Measurements from ENCODE around the gene CNOT10.
"Not testable (repeated sequence)": the region's sequence is repeated elsewhere in the genome, so short reads cannot be mapped to it uniquely, and the experiment has no call there.

CNOT10 gene

DNA sequence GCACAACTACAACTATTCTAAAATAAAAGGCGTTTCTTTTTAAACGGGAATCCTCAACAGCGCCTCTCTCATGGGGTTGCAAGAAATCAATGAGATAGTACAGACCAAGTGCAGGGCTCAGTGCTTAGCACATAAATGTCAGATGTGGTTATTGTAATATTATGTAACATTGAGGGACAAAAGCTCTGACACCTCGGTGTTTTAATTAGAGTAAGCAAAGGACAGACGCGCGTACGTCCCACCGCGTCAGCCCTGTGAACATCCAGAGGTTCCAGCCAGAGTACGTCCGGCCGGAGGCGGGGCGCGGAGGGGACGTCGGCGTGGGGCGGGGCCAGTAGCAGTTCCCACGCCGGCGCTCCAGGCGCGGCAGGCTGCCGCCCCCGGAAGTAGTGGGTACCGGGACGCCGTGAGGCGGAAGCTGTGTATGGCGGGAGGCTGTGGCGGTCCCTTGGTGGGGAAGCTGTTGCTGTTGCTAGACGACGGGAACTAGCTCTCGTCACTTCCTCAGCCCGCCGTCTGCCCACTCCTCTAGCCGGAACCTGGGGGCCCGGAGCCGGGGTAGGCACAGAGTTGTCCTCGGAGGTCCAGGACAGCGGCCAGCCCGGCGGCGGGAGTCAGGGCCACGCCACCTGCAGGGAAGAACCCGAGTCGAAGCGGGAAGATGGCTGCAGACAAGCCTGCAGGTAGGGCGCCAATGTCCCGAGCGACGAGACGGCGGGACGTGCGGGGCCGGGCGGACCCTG is at the start of gene CNOT10:
Gene CNOT10 (plus strand): TSS at position 389 of the 743 bp plus-strand sequence. CDS start 273 bp downstream, at position 662.
- DNase-seq (ENCODE audit: low spot score) = peak; percentile 95

DNA sequence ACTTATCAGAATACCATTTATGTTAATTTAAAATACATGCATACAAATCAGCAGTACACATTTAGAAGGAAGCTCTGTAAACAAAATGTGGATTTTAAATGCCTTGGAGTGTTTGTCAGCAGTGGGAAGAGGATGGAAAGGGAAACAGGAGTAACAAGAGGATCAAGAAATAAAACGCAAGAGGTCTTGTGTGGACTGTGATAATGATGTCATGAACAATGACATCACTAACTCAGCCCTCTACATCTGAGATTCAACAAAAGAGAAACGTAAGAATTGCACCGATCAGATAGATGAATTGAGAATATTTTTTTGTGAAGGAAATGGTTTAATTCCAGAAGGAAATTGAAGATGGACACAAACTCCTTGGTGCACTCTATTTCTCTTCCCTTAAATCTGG is 44.0 kb upstream of the CNOT10 start:
- DNase-seq (ENCODE audit: low spot score) = no peak

DNA sequence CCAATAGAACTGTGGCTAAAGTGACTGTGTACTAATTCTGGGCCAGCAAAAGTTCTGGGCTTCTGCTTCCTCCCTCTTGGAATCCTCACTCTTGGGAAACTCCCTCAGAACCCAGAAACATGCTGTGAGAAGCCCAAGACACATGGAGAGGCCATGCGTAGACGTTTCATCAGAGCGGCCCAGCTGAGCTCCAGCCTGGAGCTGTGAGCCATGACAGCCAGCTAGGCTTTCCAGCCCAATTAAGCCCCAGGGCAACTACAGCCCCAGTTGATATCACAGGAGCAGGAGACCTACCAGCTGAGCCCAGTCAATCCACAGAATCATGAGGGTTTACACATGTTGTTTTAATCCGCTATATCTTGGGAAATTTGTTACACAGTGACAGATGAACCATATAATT is 43.6 kb upstream of the CNOT10 start:
- DNase-seq (ENCODE audit: low spot score) = no peak

DNA sequence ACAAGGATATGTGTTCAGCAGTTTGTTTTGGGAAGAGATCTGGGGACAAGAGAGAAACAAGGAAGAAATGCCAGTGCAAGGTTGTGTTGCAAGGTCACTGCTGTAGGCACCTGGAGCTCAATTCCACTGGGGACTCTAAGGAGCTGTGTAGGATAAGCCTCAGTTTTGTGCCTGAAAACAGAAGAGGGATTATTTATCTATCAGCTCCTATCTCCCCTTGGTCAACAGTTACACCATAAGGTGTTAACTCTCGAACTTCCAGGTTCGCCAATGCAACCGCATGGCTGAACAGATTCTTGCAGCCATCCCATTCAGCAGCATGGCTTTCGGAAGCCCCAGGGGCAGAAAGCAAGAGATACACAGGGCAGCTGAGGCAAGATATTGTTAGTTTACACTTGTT is 41.6 kb upstream of the CNOT10 start:
- no peak for DNase-seq (ENCODE audit: low spot score)

DNA sequence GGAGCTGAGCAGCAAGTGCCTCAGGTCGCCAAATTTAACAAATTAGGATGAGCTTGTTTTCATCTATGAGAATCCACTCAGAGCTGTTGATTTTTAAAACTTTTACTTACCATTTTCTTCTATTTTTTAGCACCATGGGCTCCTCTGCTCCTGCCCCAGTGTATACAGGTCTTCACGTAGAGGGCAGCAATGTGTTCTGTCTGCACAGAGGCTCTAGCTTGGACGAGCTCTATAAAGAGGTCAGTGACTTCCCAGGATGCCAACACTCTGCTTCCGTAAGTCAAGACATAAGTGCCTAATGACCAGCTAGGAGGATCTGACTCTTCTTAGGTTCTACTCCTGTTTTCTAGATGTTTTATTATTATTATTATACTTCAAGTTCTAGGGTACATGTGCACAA is 41.2 kb upstream of the CNOT10 start:
- DNase-seq (ENCODE audit: low spot score) = no peak

GRCh38 chr3:32644380-32644779 is 40.6 kb upstream of the CNOT10 start:
- DNase-seq (ENCODE audit: low spot score) = no peak

DNA sequence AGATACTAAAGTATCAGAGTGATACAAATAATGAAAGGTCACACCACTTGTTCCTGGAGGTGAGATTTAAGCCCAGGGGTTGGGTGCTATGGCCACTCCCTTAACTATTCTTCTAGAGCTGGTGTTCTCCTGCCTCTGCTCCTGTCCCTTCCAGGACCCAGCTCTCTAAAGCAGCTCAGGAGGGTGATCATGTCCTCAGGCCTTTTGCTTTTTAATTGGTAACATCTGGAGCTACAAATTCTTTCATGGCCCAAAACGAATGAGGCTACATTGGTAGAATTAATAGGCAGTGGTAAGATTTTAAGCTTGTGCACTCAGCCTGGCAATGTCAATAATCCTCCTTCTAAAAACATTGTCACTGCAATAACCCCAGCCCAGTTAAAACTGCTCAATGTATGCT is 38.2 kb upstream of the CNOT10 start:
- DNase-seq (ENCODE audit: low spot score) = no peak

DNA sequence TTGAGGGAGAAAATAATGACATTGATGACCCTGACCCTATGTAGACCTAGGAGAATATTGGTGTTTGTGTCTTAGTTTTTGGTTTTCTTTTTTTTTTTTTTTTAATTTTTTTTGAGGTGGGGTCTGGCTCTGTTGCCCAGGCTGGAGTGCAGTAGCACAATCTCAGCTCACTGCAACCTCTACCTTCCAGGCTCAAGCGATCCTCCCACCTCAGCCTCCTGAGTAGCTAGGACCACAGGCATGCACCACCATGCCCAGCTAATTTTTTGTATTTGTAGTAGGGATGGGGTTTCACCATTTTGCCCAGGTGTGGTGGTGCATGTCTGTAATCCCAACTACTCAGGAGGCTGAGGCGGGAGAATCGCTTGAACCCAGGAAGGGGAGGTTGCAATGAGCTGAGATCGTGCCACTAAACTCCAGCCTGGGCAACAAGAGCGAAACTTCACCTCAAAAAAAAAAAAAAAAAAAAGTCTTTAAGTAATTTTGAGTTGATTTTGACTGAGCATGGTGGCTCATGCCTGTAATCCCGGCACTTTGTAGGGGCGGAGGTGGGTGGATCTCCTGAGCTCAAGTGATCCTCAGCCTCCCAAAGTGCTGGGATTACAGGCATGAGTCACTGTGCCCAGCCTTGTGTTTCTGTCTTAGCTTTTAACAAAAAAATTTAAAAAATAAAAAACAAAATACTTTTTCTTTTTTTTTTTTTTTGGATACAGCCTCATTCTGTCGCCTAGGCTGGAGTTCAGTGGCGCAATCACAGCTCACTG is 32.5 kb upstream of the CNOT10 start:
- not testable (repeated sequence) for DNase-seq (ENCODE audit: low spot score)

GRCh38 chr3:32655167-32655566 is 29.8 kb upstream of the CNOT10 start:
- no peak for DNase-seq (ENCODE audit: low spot score)

GRCh38 chr3:32660634-32661033 is 24.4 kb upstream of the CNOT10 start:
- DNase-seq (ENCODE audit: low spot score) = no peak

GRCh38 chr3:32662647-32663046 is 22.3 kb upstream of the CNOT10 start:
- no peak for DNase-seq (ENCODE audit: low spot score)

DNA sequence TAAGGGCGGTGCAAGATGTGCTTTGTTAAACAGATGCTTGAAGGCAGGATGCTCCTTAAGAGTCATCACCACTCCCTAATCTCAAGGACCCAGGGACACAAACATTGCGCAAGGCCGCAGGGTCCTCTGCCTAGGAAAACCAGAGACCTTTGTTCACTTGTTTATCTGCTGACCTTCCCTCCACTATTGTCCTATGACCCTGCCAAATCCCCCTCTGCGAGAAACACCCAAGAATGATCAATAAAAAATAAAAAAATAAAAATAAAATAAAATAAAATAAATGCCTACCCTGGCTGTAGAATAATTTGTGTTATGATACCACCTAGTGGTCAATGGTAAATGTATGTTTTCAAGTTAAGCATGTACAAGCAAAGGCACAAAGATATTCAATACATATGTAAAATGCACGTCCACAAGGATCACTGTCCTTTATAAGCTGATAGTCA is 20.3 kb upstream of the CNOT10 start:
- peak; percentile 61 for DNase-seq (ENCODE audit: low spot score)

DNA sequence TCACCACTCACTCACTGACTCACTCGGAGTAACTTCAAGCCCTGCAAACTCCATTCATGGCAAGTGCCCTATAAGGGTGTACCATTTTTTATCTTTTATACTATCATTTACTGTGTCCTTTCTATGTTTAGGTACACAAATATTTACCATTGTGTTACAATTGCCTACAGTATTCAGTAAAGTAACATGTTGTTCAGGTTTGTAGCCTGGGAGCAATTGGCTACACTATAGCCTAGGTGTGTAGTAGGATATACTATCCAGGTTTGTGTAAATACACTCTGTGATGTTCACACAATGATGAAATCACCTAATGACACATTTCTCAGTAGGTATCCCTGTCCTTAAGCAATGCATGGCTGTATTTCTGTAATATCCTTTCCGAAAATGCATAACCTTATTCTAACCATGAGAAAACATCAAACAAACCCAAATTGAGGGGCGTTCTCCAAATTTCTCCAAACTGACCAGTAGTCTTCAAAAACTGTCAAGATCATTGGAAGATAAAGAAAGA is 17.9 kb upstream of the CNOT10 start:
- no peak for DNase-seq (ENCODE audit: low spot score)

DNA sequence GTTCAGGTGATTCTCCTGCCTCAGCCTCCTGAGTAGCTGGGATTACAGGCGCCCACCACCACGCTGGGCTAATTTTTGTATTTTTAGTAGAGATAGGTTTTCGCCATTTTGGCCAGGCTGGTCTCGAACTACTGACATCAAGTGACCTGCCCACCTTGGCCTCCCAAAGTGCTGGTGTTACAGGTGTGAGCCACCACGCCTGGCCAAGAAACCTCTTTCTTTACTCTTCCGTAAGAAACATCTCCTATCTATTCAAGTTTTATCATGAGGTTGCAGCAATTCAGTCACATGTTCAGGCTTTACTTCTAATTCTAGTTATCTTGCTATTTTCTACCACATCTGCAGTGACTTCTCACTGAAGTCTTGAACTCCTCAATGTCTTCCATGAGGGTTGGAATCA is 15.8 kb upstream of the CNOT10 start:
- DNase-seq (ENCODE audit: low spot score) = not testable (repeated sequence)

GRCh38 chr3:32673730-32674129 is 11.3 kb upstream of the CNOT10 start:
- DNase-seq (ENCODE audit: low spot score) = not testable (repeated sequence)

GRCh38 chr3:32675164-32675563 is 9.8 kb upstream of the CNOT10 start:
- DNase-seq (ENCODE audit: low spot score) = no peak

- no peak for DNase-seq (ENCODE audit: low spot score)
These were observed 9.3 kb upstream of the CNOT10 start for GRCh38 chr3:32675650-32676049.

DNA sequence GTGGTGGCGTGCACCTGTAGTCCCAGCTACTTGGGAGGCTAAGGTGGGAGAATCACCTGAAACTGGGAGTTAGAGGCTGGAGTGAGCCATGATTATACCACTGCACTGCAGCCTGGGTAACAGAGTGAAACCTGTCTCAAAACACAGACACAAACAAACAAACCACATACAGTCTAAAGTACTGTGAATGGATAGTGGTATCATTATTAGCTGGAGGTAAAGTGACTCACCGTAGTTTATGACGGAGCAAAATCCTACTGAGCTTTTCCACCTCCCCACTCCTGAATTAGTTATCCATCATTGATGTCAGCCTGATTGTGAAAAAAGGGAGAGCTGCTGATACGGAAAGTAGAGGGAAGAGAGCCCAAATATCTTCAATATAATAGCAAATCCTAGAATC is 3.2 kb upstream of the CNOT10 start:
- DNase-seq (ENCODE audit: low spot score) = no peak

- DNase-seq (ENCODE audit: low spot score) = no peak
These were observed 774 bp upstream of the CNOT10 start for GRCh38 chr3:32684029-32684799.

- DNase-seq (ENCODE audit: low spot score) = peak; percentile 15
These were observed 676 bp downstream of the CNOT10 start for GRCh38 chr3:32685543-32686185.

DNA sequence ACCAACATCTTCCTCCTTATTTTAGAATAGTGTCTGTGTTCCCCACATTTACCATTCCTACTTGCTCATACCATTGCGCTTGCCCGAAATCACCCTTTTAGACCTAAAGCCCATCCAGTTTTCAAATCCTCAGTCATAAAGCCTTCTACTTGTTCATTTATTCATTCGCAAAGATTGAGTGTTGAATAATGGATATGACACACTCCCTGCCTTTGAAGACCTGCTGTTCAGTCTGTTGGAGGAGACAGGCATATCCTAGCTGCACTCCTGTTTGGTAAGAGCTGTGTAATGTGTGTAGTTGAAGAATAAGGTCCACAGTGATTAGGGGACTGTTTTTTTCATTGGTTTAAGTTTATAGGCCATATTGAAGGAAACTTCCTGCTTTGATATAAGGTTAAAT is 1.7 kb downstream of the CNOT10 start:
- DNase-seq (ENCODE audit: low spot score) = no peak

DNA sequence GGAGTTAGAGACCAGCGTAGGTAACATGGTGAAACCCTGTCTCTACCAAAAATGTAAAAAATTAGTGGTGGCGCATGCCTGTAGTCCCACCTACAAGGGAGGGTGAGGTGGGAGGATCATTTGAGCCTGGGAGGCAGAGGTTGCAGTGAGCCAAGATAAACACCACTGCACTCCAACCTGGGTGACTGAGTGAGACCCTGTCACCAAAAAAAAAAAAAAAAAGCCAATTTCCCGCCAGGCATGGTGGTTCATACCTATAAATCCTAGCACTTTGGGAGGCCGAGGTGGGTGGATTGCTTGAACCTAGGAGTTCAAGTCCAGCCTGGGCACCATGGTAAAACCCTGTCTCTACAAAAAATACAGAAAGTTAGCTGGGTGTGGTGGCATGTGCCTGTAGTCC is 6.9 kb downstream of the CNOT10 start:
- no peak for DNase-seq (ENCODE audit: low spot score)

Data from kidney capillary endothelial cell (primary cell).